HepG2 (cell line): Measurements from ENCODE around the gene NDE1. TPM values are rescaled to one million over a fixed set of nuclear protein-coding genes. Genes with fewer than 3 reads are reported as not detected.

ENCODE experiments used
- HCFC1 ChIP-seq: fragments of 150-350 bp; IDR thresholded peaks from 2 replicates; pipeline ENCODE4 v1.6.1; 2014; ENCODE audit warnings: low read depth, low read length
- HES4 ChIP-seq: sonication (generic); formaldehyde crosslinking; IDR thresholded peaks from 2 replicates; pipeline ENCODE4 v1.9.0; 2021; ENCODE audit warnings: mild to moderate bottlenecking, missing genetic modification reagents, borderline replicate concordance
- IRX3 ChIP-seq: sonication (generic); formaldehyde crosslinking; IDR thresholded peaks from 2 replicates; pipeline ENCODE4 v1.8.1; 2023; ENCODE audit warnings: mild to moderate bottlenecking, low read depth, missing genetic modification reagents, borderline replicate concordance
- KAT8 ChIP-seq: IDR thresholded peaks from 2 replicates; pipeline ENCODE4 v1.6.1; 2016; ENCODE audit warnings: missing genetic modification reagents, missing compliant biosample characterization
- KLF15 ChIP-seq: sonication (generic); formaldehyde crosslinking; IDR thresholded peaks from 2 replicates; pipeline ENCODE4 v1.8.1; 2023; ENCODE audit warnings: borderline replicate concordance, mild to moderate bottlenecking, inconsistent platforms, missing genetic modification reagents, mixed read lengths
- PHF8 ChIP-seq: sonication (generic); formaldehyde crosslinking; IDR thresholded peaks from 2 replicates; pipeline ENCODE4 v1.5.0; 2020; ENCODE audit warnings: missing genetic modification reagents
- SMARCE1 ChIP-seq: fragments of 450-650 bp; IDR thresholded peaks from 2 replicates; pipeline ENCODE4 v1.6.1; 2017; ENCODE audit warnings: borderline replicate concordance
- SOX6 ChIP-seq, 2 experiments: fragments of 450-650 bp in 1 of 2; sonication (generic) in 1 of 2; formaldehyde crosslinking in 1 of 2; IDR thresholded peaks; 2 replicates each; pipeline versions ENCODE4 v1.4.0 to v1.6.1; 2017 to 2020; ENCODE audit warnings: antibody characterized with exemption in 1 of 2, mild to moderate bottlenecking in 1 of 2, missing genetic modification reagents in 1 of 2
- SP1 ChIP-seq, 2 experiments: fragments of 450-650 bp in 1 of 2; sonication (generic) in 1 of 2; formaldehyde crosslinking in 1 of 2; IDR thresholded peaks; 2 replicates each; pipeline versions ENCODE4 v1.4.0 to v1.6.1; 2016 to 2020; ENCODE audit warnings: missing genetic modification reagents in 1 of 2
- TERF1 ChIP-seq: sonication (generic); formaldehyde crosslinking; IDR thresholded peaks from 2 replicates; pipeline ENCODE4 v1.8.0; 2022; ENCODE audit warnings: mild to moderate bottlenecking, missing genetic modification reagents, moderate library complexity
- ZFX ChIP-seq: sonication (generic); formaldehyde crosslinking; IDR thresholded peaks from 2 replicates; pipeline ENCODE4 v1.4.0; 2020; ENCODE audit warnings: mild to moderate bottlenecking, low read depth, missing genetic modification reagents, moderate library complexity
- ZNF335 ChIP-seq: sonication (generic); formaldehyde crosslinking; IDR thresholded peaks from 2 replicates; pipeline ENCODE4 v1.4.0; 2020; ENCODE audit warnings: missing genetic modification reagents
- ZNF605 ChIP-seq: sonication (generic); formaldehyde crosslinking; IDR thresholded peaks from 2 replicates; pipeline ENCODE4 v1.8.0; 2022; ENCODE audit warnings: mild to moderate bottlenecking, missing genetic modification reagents
- ZNF775 ChIP-seq: sonication (generic); formaldehyde crosslinking; IDR thresholded peaks from 2 replicates; pipeline ENCODE4 v1.4.0; 2020; ENCODE audit warnings: missing genetic modification reagents, mild to moderate bottlenecking, moderate library complexity, borderline replicate concordance
- polyA plus RNA-seq, 8 experiments: library from polyadenylated mRNA; depleted of rRNA in 3 of 8; stranded (reverse) in 7 of 8; unstranded in 1 of 8; fragments of >200 nt; fragmentation: Illumina TruSeq in 4 of 8; extraction: Trizol in 4 of 8; gene quantifications; 2 replicates each; pipeline versions ENCODE4 v1.2.1 to v1.2.3, GENCODE V29; 2011 to 2016; ENCODE audit warnings: low read depth in 4 of 8, missing spikeins in 1 of 8, mixed read lengths in 1 of 8; ENCODE audit not compliant: insufficient read depth in 1 of 8
- total RNA-seq, 5 experiments: library from RNA; depleted of rRNA; stranded (reverse); fragments of >200 nt; fragmentation: Illumina TruSeq; extraction: Trizol; gene quantifications; 2 replicates each; pipeline ENCODE4 v1.2.3, GENCODE V29; 2016; ENCODE audit warnings: low read depth in 1 of 5
- TF ChIP-seq, protein P1 (sequence below): sonication (generic); formaldehyde crosslinking; IDR thresholded peaks from 2 replicates; pipeline ENCODE4 v1.4.0; 2020; ENCODE audit warnings: missing genetic modification reagents, borderline replicate concordance
- TF ChIP-seq, protein P2 (sequence below): sonication (generic); formaldehyde crosslinking; conservative IDR thresholded peaks from 2 replicates; pipeline ENCODE4 v1.4.0; 2020; ENCODE audit warnings: mild to moderate bottlenecking, missing genetic modification reagents, moderate library complexity
- TF ChIP-seq, protein P3 (sequence below), 2 experiments: sonication (generic) in 1 of 2; formaldehyde crosslinking in 1 of 2; IDR thresholded peaks; 2 replicates each; pipeline versions ENCODE4 v1.4.0 to v1.6.1; 2018 to 2020; ENCODE audit warnings: missing genetic modification reagents in 2 of 2, borderline replicate concordance in 1 of 2, low read depth in 1 of 2, mild to moderate bottlenecking in 1 of 2, missing biosample characterization in 1 of 2

The NDE1 gene
- total and polyA plus RNA-seq, 2 of the 13 experiments (the other 11 are each of a cell fraction or from before 2014, with no cell fraction given) = 40.9 to 72.5 TPM

DNA sequence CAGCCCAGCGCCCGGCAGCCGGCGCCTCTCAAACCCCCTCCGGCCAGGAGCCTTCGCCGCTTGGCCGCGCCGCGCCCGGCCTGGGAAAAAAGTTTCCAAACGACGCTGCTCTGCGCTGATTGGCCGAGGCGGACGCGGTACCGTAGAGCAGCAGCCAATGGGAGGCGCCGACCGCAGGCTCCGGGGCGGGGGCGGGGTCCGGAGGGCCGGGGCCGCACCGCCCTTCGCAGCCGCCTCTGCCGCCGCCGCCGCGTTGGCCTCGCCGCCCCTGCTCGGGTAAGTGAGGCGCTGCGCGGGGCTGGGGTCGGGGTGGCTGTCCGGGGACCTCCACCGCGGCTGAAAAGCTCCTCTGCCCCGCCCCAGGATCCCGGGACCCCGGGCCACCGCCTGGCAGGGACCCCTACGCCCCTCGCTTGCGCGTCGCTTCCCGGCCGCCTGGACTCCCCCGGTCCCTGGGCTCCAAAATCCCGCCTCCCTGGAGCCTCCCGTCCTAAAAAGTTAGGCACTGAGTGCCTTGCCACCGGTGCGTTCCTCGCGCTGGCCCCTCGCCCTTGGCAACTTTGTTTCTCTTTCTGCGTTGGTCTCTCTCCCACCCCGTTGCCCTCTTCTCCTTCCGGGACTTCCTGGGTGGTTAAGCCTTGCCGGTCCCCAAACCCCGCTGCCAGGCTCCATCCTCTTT is at the start of gene NDE1 (continued):
- TF ChIP-seq HCFC1 (no peak), ZNF335 (CRISPR knock-in tag) (no peak), PHF8 (CRISPR knock-in tag) (peak; percentile 83), TERF1 (CRISPR knock-in tag) (no peak), SP1 (IDR thresholded peaks at IDR 0.05) (no peak), SP1 (CRISPR knock-in tag; IDR thresholded peaks at IDR 0.05) (peak; percentile 42; the same call in 1 of the 2 replicates), SOX6 (IDR thresholded peaks at IDR 0.05) (no peak), SOX6 (CRISPR knock-in tag; IDR thresholded peaks at IDR 0.05) (no peak), HES4 (CRISPR knock-in tag) (peak; percentile 87; the same call in 1 of the 2 replicates), SMARCE1 (no peak), IRX3 (CRISPR knock-in tag) (peak; percentile 63; the same call in 1 of the 2 replicates), ZNF605 (no peak; the same call in 1 of the 2 replicates), ZFX (CRISPR knock-in tag) (peak; percentile 76), KAT8 (CRISPR knock-in tag) (0 out of 2 replicates have a peak, but pooled peaks have one; percentile 42), ZNF775 (CRISPR knock-in tag) (no peak), KLF15 (CRISPR knock-in tag) (0 out of 2 replicates have a peak, but pooled peaks have one; percentile 33)
- TF ChIP-seq, protein P1, sequence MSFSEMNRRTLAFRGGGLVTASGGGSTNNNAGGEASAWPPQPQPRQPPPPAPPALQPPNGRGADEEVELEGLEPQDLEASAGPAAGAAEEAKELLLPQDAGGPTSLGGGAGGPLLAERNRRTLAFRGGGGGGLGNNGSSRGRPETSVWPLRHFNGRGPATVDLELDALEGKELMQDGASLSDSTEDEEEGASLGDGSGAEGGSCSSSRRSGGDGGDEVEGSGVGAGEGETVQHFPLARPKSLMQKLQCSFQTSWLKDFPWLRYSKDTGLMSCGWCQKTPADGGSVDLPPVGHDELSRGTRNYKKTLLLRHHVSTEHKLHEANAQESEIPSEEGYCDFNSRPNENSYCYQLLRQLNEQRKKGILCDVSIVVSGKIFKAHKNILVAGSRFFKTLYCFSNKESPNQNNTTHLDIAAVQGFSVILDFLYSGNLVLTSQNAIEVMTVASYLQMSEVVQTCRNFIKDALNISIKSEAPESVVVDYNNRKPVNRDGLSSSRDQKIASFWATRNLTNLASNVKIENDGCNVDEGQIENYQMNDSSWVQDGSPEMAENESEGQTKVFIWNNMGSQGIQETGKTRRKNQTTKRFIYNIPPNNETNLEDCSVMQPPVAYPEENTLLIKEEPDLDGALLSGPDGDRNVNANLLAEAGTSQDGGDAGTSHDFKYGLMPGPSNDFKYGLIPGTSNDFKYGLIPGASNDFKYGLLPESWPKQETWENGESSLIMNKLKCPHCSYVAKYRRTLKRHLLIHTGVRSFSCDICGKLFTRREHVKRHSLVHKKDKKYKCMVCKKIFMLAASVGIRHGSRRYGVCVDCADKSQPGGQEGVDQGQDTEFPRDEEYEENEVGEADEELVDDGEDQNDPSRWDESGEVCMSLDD (CRISPR knock-in tag) = peak; percentile 25; the same call in 1 of the 2 replicates
- TF ChIP-seq, protein P2, sequence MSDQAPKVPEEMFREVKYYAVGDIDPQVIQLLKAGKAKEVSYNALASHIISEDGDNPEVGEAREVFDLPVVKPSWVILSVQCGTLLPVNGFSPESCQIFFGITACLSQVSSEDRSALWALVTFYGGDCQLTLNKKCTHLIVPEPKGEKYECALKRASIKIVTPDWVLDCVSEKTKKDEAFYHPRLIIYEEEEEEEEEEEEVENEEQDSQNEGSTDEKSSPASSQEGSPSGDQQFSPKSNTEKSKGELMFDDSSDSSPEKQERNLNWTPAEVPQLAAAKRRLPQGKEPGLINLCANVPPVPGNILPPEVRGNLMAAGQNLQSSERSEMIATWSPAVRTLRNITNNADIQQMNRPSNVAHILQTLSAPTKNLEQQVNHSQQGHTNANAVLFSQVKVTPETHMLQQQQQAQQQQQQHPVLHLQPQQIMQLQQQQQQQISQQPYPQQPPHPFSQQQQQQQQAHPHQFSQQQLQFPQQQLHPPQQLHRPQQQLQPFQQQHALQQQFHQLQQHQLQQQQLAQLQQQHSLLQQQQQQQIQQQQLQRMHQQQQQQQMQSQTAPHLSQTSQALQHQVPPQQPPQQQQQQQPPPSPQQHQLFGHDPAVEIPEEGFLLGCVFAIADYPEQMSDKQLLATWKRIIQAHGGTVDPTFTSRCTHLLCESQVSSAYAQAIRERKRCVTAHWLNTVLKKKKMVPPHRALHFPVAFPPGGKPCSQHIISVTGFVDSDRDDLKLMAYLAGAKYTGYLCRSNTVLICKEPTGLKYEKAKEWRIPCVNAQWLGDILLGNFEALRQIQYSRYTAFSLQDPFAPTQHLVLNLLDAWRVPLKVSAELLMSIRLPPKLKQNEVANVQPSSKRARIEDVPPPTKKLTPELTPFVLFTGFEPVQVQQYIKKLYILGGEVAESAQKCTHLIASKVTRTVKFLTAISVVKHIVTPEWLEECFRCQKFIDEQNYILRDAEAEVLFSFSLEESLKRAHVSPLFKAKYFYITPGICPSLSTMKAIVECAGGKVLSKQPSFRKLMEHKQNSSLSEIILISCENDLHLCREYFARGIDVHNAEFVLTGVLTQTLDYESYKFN = peak; percentile 10
- TF ChIP-seq, protein P3, sequence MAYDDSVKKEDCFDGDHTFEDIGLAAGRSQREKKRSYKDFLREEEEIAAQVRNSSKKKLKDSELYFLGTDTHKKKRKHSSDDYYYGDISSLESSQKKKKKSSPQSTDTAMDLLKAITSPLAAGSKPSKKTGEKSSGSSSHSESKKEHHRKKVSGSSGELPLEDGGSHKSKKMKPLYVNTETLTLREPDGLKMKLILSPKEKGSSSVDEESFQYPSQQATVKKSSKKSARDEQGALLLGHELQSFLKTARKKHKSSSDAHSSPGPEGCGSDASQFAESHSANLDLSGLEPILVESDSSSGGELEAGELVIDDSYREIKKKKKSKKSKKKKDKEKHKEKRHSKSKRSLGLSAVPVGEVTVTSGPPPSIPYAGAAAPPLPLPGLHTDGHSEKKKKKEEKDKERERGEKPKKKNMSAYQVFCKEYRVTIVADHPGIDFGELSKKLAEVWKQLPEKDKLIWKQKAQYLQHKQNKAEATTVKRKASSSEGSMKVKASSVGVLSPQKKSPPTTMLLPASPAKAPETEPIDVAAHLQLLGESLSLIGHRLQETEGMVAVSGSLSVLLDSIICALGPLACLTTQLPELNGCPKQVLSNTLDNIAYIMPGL (CRISPR knock-in tag; IDR thresholded peaks at IDR 0.05; ENCODE audit: borderline replicate concordance in 1 of 2, low read depth in 1 of 2) = peak; percentile 54 to 69; a peak in 2 of 4 replicates
